C4-2B (cell line): ENCODE results near the gene MOB3C.

ENCODE experiments used
- H3K27ac ChIP-seq: fragments of 450-650 bp; 2 replicates; pipeline ENCODE4 v1.5.1; 2017
- CTCF ChIP-seq: fragments of 450-650 bp; conservative IDR thresholded peaks from 2 replicates; pipeline ENCODE4 v1.5.1; 2017; ENCODE audit warnings: mild to moderate bottlenecking
- ZFX ChIP-seq: fragments of 450-650 bp; IDR thresholded peaks from 2 replicates; pipeline ENCODE4 v1.6.1; 2017

MOB3C gene

GRCh38 chr1:46601257-46602007, 15.2 kb downstream of the MOB3C start:
- H3K27ac ChIP-seq = no peak overlapping the region
- TF ChIP-seq ZFX = no peak
- no peak for TF ChIP-seq CTCF

GRCh38 chr1:46599059-46599970, 17.3 kb downstream of the MOB3C start:
- no peak overlapping the region for H3K27ac ChIP-seq

GRCh38 chr1:46596846-46597245, 19.8 kb downstream of the MOB3C start:
- TF ChIP-seq CTCF = no peak
- no peak for TF ChIP-seq ZFX
- no peak overlapping the region for H3K27ac ChIP-seq

More at GRCh38 chr1:46599059-46599970, 17.3 kb downstream of the MOB3C start:
- TF ChIP-seq ZFX = no peak
- no peak for TF ChIP-seq CTCF

GRCh38 chr1:46596036-46596435, 20.6 kb downstream of the MOB3C start:
- H3K27ac ChIP-seq = no peak overlapping the region
- TF ChIP-seq CTCF (no peak), ZFX (no peak)

- TF ChIP-seq CTCF (no peak), ZFX (no peak)
- no peak overlapping the region for H3K27ac ChIP-seq
Observed at GRCh38 chr1:46595127-46595526, 21.5 kb downstream of the MOB3C start.

- no peak overlapping the region for H3K27ac ChIP-seq
- TF ChIP-seq ZFX (no peak), CTCF (no peak)
Observed at GRCh38 chr1:46594063-46594462, 22.5 kb downstream of the MOB3C start.

- TF ChIP-seq ZFX (no peak), CTCF (no peak)
- H3K27ac ChIP-seq = no peak overlapping the region
Observed at GRCh38 chr1:46592823-46593222, 23.8 kb downstream of the MOB3C start.
